Panc1 (cell line): ENCODE measurements around the gene ZNF208. TPM values are rescaled to one million over a fixed set of nuclear protein-coding genes. Genes with fewer than 3 reads are reported as not detected.
"Not testable (repeated sequence)": the region's sequence is repeated elsewhere in the genome, so short reads cannot be mapped to it uniquely, and the experiment has no call there.

Experiments
- ATAC-seq: fragments of 200-7000 bp; cut with Tn5 transposase; 2 replicates; pipeline ENCODE4 v1.9.1; 2020; ENCODE audit warnings: mild to moderate bottlenecking, moderate library complexity
- BruUV-seq: library from RNA; stranded (reverse); fragments of 400-500 nt; replicated peaks from 2 replicates; lab custom pipeline; 2021; lab: Mats Ljungman, UMichigan
- CTCF ChIA-PET: fragments of 300-600 bp; sonication (Branson Sonifier 250); formaldehyde crosslinking; loops from one replicate; lab custom pipeline; 2022; ENCODE audit warnings: antibody characterized with exemption; lab: Charles Lee
- POLR2A ChIA-PET: fragments of 300-600 bp; sonication (Branson Sonifier 250); formaldehyde crosslinking; loops from one replicate; lab custom pipeline; 2022; ENCODE audit warnings: antibody characterized with exemption; lab: Charles Lee
- DNase-seq: peaks from one replicate; pipeline ENCODE4 v3.0.0-alpha.2; 2010; ENCODE audit warnings: low read depth, low spot score
- H3K27ac ChIP-seq: 2 replicates; pipeline ENCODE4 v1.5.1; 2011; ENCODE audit warnings: mild to moderate bottlenecking, low read length, inconsistent platforms
- H3K27me3 ChIP-seq: fragments of 200-500 bp; sonication (Bioruptor generic); 2 replicates; pipeline ENCODE4 v1.6.0; 2014; ENCODE audit warnings: low read length, inconsistent platforms; ENCODE audit not compliant: control insufficient read depth, insufficient read depth
- H3K36me3 ChIP-seq: fragments of 200-500 bp; sonication (Bioruptor generic); 2 replicates; pipeline ENCODE4 v1.5.1; 2014; ENCODE audit warnings: inconsistent platforms, mild to moderate bottlenecking, low read length, moderate library complexity; ENCODE audit not compliant: control insufficient read depth, insufficient read depth
- H3K4me1 ChIP-seq: 2 replicates; pipeline ENCODE4 v1.5.1; 2011; ENCODE audit warnings: inconsistent platforms, mild to moderate bottlenecking, low read length, moderate library complexity; ENCODE audit not compliant: control insufficient read depth, insufficient read depth
- H3K4me3 ChIP-seq, 2 experiments: 2 replicates each; pipeline ENCODE4 v1.5.1; 2011 to 2012; ENCODE audit warnings: low read depth in 2 of 2, low read length in 2 of 2, mild to moderate bottlenecking in 2 of 2, inconsistent platforms in 1 of 2, moderate library complexity in 1 of 2
- H3K9me3 ChIP-seq: fragments of 200-500 bp; sonication (Bioruptor generic); 2 replicates; pipeline ENCODE4 v1.5.1; 2014; ENCODE audit warnings: low read depth, mild to moderate bottlenecking, inconsistent platforms, low read length, moderate library complexity; ENCODE audit not compliant: control insufficient read depth, insufficient read depth
- CTCF ChIP-seq: fragments of 450-650 bp; IDR thresholded peaks from 2 replicates; pipeline ENCODE4 v1.5.1; 2017; ENCODE audit warnings: mild to moderate bottlenecking
- POLR2AphosphoS5 ChIP-seq: IDR thresholded peaks from 2 replicates; pipeline ENCODE4 v1.6.1; 2012; ENCODE audit warnings: mild to moderate bottlenecking, low read depth, low read length, moderate library complexity
- REST ChIP-seq, 2 experiments: IDR thresholded peaks; 2 replicates each; pipeline ENCODE4 v1.6.1; 2011 to 2012; ENCODE audit warnings: low read depth in 2 of 2, control low read depth in 1 of 2, low read length in 1 of 2, mild to moderate bottlenecking in 1 of 2, moderate library complexity in 1 of 2; ENCODE audit not compliant: insufficient read depth in 1 of 2
- SIN3A ChIP-seq: IDR thresholded peaks from 2 replicates; pipeline ENCODE4 v1.6.1; 2012; ENCODE audit warnings: low read depth, mild to moderate bottlenecking, low read length, moderate library complexity, borderline replicate concordance; ENCODE audit not compliant: insufficient read depth
- TCF7L2 ChIP-seq: IDR thresholded peaks from 2 replicates; pipeline ENCODE4 v1.6.1; 2011; ENCODE audit warnings: mild to moderate bottlenecking, low read depth, low read length, inconsistent platforms
- in situ Hi-C: cut with HindIII; loops from 2 replicates; pipeline ENCODE4 v1.10.0; 2016; ENCODE audit warnings: low sequenced_read_pairs, low pct_unique_long_range_greater_than_20kb
- intact Hi-C: fragments of 100-400 bp; cut with micrococcal nuclease; formaldehyde crosslinking; loops from one replicate; pipeline ENCODE4 v1.10.0; 2022; ENCODE audit not compliant: unreplicated experiment
- total RNA-seq: library from RNA; stranded (reverse); gene quantifications from one replicate; pipeline ENCODE4 v1.2.1, GENCODE V29; 2021; ENCODE audit not compliant: unreplicated experiment

Gene ZNF208
- total RNA-seq, 1 experiment from 2014 or later = not detected

GRCh38 chr19:21890017-21890416 is 120.7 kb downstream of the ZNF208 start:
- BruUV-seq, H3K4me3 ChIP-seq, DNase-seq, POLR2A ChIA-PET, H3K9me3 ChIP-seq, H3K27me3 ChIP-seq, intact Hi-C loops, H3K4me1 ChIP-seq, H3K27ac ChIP-seq, ATAC-seq, H3K36me3 ChIP-seq, in situ Hi-C loops: not testable (repeated sequence)
- TF ChIP-seq CTCF = peak; percentile 61
- CTCF ChIA-PET = interaction anchor here (0.7 kb wide), 1 partner anchor 396 kb away, joined by 3 read pairs; the partner anchor contains the start of gene ZNF729

GRCh38 chr19:21885516-21885915 is 125.2 kb downstream of the ZNF208 start:
- DNase-seq, H3K27me3 ChIP-seq, H3K27ac ChIP-seq, intact Hi-C loops, BruUV-seq, ATAC-seq, H3K4me3 ChIP-seq, H3K36me3 ChIP-seq, CTCF ChIA-PET, POLR2A ChIA-PET, in situ Hi-C loops, H3K9me3 ChIP-seq, H3K4me1 ChIP-seq: not testable (repeated sequence)

- H3K4me3 ChIP-seq, in situ Hi-C loops, DNase-seq, H3K27me3 ChIP-seq, ATAC-seq, POLR2A ChIA-PET, BruUV-seq, CTCF ChIA-PET, intact Hi-C loops, H3K27ac ChIP-seq, H3K36me3 ChIP-seq, H3K9me3 ChIP-seq, H3K4me1 ChIP-seq: not testable (repeated sequence)
Measured at GRCh38 chr19:21884786-21885185, 126.0 kb downstream of the ZNF208 start.

- no peaks in the 10 kb centered on the region for H3K27me3 ChIP-seq
- H3K4me1 ChIP-seq = no peaks in the 10 kb centered on the region
- BruUV-seq = no TSS peak
- ChIA-PET POLR2A (no interaction called here), CTCF (no interaction called here)
- no peak overlapping the region for H3K27ac ChIP-seq
- intact Hi-C loops (no loop called here), in situ Hi-C loops (no loop called here)
- DNase-seq = no peak
- no peaks in the 10 kb centered on the region for H3K9me3 ChIP-seq
- no peak overlapping the region for H3K4me3 ChIP-seq
- TF ChIP-seq REST (IDR thresholded peaks at IDR 0.05; ENCODE audit: insufficient read depth in 1 of 2, low read depth in 2 of 2, low read length in 1 of 2) (no peak), SIN3A (no peak), TCF7L2 (no peak), CTCF (no peak), POLR2AphosphoS5 (no peak)
- no peaks in the 10 kb centered on the region for H3K36me3 ChIP-seq
- ATAC-seq = no peak
Measured at GRCh38 chr19:21883516-21883915, 127.2 kb downstream of the ZNF208 start.
